ENCODE data around the gene MOSMO. TPM values are rescaled to one million over a fixed set of nuclear protein-coding genes. Genes with fewer than 3 reads are reported as not detected.

The MOSMO gene
- total RNA-seq, 1 experiment from 2014 or later: 9.7 TPM

Other genes with a start within 250 kb of the MOSMO start
- 4.8 and 5.7 TPM in 2 replicates for gene NPIPB4, start 150.4 kb upstream of the MOSMO start, total RNA-seq (2014; rRNA removed; shearing (Covaris generic))
- gene UQCRC2, start 54.8 kb upstream of the MOSMO start, total RNA-seq (2014; rRNA removed; shearing (Covaris generic)): 79.5 and 109 TPM in 2 replicates
- gene PDZD9, start 7.0 kb upstream of the MOSMO start, total RNA-seq (2014; rRNA removed; shearing (Covaris generic)): 2.3 and 2.9 TPM in 2 replicates
- gene VWA3A, start 84.4 kb downstream of the MOSMO start, total RNA-seq (2014; rRNA removed; shearing (Covaris generic)): 0.19 TPM in 1 of 2 replicates, not detected in the other
- not detected in 2 replicates for gene SDR42E2, start 154.4 kb downstream of the MOSMO start, total RNA-seq (2014; rRNA removed; shearing (Covaris generic))
- 7.8 and 9.2 TPM in 2 replicates for gene EEF2K, start 198.2 kb downstream of the MOSMO start, total RNA-seq (2014; rRNA removed; shearing (Covaris generic))

Data from A172 (cell line).